ENCODE results near the gene ARHGAP22.

DNA sequence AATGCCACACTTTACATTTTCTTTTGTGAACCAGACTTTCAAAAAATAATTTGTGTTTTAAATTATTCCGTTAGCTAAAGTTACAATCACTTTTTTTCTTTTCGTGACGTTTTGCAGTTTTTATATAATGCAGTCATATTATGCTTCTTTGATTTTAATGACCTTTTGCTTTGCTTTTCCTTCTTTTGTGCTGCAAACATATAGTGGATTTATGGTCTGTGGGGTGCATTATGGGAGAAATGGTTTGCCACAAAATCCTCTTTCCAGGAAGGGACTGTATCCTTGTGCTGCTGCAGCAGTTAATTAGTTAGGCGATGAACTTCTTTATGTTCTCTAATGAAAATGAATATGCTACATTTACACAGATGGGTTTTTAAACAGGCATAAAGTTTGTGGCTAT is 181.0 kb downstream of the ARHGAP22 start:
- TF ChIP-seq, protein P1, sequence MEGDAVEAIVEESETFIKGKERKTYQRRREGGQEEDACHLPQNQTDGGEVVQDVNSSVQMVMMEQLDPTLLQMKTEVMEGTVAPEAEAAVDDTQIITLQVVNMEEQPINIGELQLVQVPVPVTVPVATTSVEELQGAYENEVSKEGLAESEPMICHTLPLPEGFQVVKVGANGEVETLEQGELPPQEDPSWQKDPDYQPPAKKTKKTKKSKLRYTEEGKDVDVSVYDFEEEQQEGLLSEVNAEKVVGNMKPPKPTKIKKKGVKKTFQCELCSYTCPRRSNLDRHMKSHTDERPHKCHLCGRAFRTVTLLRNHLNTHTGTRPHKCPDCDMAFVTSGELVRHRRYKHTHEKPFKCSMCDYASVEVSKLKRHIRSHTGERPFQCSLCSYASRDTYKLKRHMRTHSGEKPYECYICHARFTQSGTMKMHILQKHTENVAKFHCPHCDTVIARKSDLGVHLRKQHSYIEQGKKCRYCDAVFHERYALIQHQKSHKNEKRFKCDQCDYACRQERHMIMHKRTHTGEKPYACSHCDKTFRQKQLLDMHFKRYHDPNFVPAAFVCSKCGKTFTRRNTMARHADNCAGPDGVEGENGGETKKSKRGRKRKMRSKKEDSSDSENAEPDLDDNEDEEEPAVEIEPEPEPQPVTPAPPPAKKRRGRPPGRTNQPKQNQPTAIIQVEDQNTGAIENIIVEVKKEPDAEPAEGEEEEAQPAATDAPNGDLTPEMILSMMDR (IDR thresholded peaks at IDR 0.05), result no peak
- TF ChIP-seq ZFX (IDR thresholded peaks at IDR 0.05; ENCODE audit: borderline replicate concordance), result no peak
